A673 (cell line): Measurements from ENCODE around the gene KRTAP10-11.
"Not testable (repeated sequence)": the region's sequence is repeated elsewhere in the genome, so short reads cannot be mapped to it uniquely, and the experiment has no call there.

Source experiments
- CTCF ChIP-seq: fragments of 300-800, 200-600 bp; sonication (generic); conservative IDR thresholded peaks from 2 replicates; pipeline ENCODE4 v1.5.1; 2017; ENCODE audit warnings: low read depth, mild to moderate bottlenecking, antibody characterized with exemption, low read length, moderate library complexity, mixed read lengths
- EZH2 ChIP-seq: fragments of 200-600 bp; sonication (generic); IDR thresholded peaks from 2 replicates; pipeline ENCODE4 v1.6.1; 2017; ENCODE audit warnings: borderline replicate concordance, low read depth, mild to moderate bottlenecking, mixed read lengths, antibody characterized with exemption, low read length; ENCODE audit not compliant: poor library complexity, severe bottlenecking

- not testable (repeated sequence) for TF ChIP-seq CTCF, EZH2
Observed at GRCh38 chr21:44685050-44685449, 38.8 kb downstream of the KRTAP10-11 start.
